T-helper 2 cell treated with Interferon-gamma antibody and Interleukin-4, amounts not matched to agents 5 μg/mL and 100 μg/mL, for 36 hours (primary cell): ENCODE data around the gene MMP8.

Experiments
- DNase-seq: peaks from one replicate; pipeline ENCODE4 v3.0.0; 2021; ENCODE audit warnings: low spot score
- H3K27ac Mint-ChIP-seq: one replicate; pipeline ENCODE4 v1.8.0; 2021; ENCODE audit warnings: mild to moderate bottlenecking, mixed read lengths
- H3K27me3 Mint-ChIP-seq: one replicate; pipeline ENCODE4 v1.8.0; 2021; ENCODE audit warnings: low read depth, mixed read lengths
- H3K36me3 Mint-ChIP-seq: one replicate; pipeline ENCODE4 v1.8.0; 2021; ENCODE audit warnings: low read depth, mixed read lengths
- H3K4me1 Mint-ChIP-seq: one replicate; pipeline ENCODE4 v1.8.0; 2021; ENCODE audit warnings: low read depth, mixed read lengths
- H3K4me3 Mint-ChIP-seq: one replicate; pipeline ENCODE4 v1.8.0; 2022; ENCODE audit warnings: mild to moderate bottlenecking, moderate library complexity, mixed read lengths
- H3K9me3 Mint-ChIP-seq: one replicate; pipeline ENCODE4 v1.8.0; 2021; ENCODE audit warnings: mixed read lengths

MMP8 gene

DNA sequence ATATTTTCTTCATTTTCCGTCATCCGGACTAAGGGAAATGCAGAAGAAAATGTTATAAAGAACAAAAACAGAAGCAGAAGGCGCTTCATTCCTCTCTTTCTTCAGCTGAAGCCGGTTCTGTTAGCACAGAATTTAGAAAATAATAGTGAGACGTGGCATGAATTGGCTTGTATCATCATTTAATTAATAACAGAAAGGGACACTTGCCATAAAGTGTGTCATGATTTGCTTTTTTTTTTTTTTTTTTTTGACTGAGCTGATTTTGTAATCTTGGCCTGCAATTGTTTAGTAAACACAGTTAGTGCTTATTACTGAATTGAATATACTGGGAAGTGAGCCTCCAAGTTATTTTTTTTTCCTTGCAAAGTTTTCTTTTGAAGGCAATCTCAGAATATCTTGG, 19.1 kb downstream of the MMP8 start, which contains the start of gene MMP27:
Gene MMP27, minus strand, starts transcription at position 144 of the 400 bp plus-strand sequence. Its CDS starts 55 bp downstream, at position 89.
- Mint-ChIP-seq H3K9me3 (no peaks in the 10 kb centered on the region), H3K27ac (no peak within 1 kb of the TSS), H3K27me3 (peaks cover 6% of the 10 kb centered on the region), H3K4me1 (no peaks in the 10 kb centered on the region), H3K36me3 (no peaks in the 10 kb centered on the region), H3K4me3 (no peak within 1 kb of the TSS)
- DNase-seq: no peak

DNA sequence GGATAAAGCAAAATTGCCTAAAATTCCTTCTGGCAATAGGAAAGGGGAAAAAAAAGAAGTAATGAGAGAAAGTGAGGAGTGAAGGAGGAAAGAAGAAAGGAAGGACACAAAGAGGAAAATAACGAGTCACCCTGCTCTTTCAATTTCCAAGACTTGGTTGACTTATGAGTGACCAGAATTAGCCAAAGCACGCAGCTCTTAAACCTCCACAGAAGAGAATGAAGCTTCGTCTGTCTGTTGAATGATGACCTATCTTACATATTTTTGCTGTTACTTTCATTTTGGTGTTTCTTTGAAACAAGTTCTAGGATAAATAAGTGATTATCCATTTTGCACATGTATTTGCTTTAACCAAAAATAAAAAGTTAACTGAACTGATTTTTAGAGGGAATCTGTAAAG, 19.9 kb downstream of the MMP8 start:
- H3K4me3 Mint-ChIP-seq: no peak overlapping the region
- H3K36me3 Mint-ChIP-seq: no peaks in the 10 kb centered on the region
- DNase-seq: no peak
- H3K4me1 Mint-ChIP-seq: no peaks in the 10 kb centered on the region
- H3K27ac Mint-ChIP-seq: no peak overlapping the region
- H3K27me3 Mint-ChIP-seq: peaks cover 6% of the 10 kb centered on the region
- no peaks in the 10 kb centered on the region for H3K9me3 Mint-ChIP-seq

DNA sequence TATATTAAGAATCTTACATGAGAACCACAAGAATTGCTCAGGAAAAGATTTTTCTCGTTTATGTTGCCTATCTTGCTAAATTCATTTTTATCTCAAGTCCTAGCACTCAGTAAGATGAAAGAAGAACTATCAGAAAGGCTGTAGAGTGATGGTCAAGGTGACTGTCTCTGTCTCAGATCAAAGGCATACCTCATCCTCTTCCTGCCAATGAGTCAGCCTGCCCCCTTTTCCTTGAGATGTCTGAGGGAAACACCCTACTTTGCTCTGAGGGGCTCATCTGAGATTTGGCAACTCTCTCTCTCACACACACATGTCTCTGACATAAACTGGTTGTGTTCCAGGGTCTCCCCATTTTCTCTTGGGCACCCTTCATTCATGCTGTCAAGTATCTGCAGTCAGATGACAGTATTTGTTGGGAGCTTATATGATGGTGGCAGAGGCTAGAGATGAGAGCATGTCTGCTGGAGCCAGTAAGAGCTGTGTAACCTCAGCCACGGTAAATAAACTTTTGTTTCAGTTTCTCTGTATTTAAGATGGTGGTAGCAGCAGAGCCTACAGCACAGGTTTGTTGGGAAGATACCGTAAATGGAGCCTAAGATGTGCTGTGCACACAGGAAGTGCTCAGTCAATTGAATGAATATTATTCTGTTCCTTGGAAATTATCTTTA, 20.8 kb downstream of the MMP8 start:
- Mint-ChIP-seq H3K27me3 (peaks cover 4% of the 10 kb centered on the region), H3K27ac (no peak overlapping the region)

DNA sequence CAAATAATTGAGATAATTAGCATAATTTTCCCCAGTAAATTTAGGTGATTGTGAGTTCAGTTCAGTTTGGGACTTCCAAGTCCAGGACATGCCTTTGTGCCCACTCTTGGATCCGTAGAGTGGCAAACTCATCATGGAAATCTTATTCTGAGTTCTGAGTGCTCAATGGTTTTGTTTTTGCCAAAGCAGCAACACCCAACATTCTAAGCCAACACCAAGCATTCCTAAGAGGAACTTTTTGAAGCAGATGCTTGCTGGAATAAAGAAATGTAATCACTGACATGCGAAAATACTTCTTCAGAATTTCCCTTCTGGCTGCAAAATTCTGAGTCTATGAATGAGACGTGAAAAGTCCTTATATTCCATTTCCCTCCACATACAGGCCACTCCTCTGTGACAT, 29.6 kb downstream of the MMP8 start:
- Mint-ChIP-seq H3K27ac (no peak overlapping the region), H3K27me3 (peaks cover 5% of the 10 kb centered on the region), H3K9me3 (no peaks in the 10 kb centered on the region), H3K4me3 (no peak overlapping the region), H3K4me1 (no peaks in the 10 kb centered on the region), H3K36me3 (no peaks in the 10 kb centered on the region)
- no peak for DNase-seq

More for the DNA sequence above, 20.8 kb downstream of the MMP8 start:
- H3K4me1 Mint-ChIP-seq: no peaks in the 10 kb centered on the region
- no peak overlapping the region for H3K4me3 Mint-ChIP-seq
- DNase-seq: no peak
- H3K9me3 Mint-ChIP-seq: no peaks in the 10 kb centered on the region
- H3K36me3 Mint-ChIP-seq: no peaks in the 10 kb centered on the region

DNA sequence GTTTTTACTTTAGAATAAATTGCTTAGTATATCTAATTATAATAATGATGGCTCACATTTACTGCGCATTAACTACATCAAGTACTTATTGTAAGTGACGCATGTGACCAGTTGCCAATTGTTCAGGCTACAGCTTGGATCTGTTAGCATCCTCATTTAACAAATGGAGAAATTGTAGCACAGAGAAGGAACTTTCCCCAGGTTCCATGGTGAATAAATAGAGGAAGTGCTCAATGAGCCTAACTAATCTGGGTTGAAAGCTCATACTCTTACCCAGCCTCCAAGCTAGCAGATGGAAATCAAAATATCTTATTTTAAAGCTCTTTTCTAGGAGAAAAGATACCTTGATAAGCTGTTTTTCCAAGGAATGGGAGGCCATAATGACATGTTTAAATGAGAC, 39.0 kb downstream of the MMP8 start:
- no peak overlapping the region for H3K4me3 Mint-ChIP-seq
- H3K4me1 Mint-ChIP-seq: no peaks in the 10 kb centered on the region
- no peaks in the 10 kb centered on the region for H3K36me3 Mint-ChIP-seq
- no peak for DNase-seq
- H3K27me3 Mint-ChIP-seq: peaks cover 23% of the 10 kb centered on the region
- H3K9me3 Mint-ChIP-seq: no peaks in the 10 kb centered on the region
- H3K27ac Mint-ChIP-seq: no peak overlapping the region

DNA sequence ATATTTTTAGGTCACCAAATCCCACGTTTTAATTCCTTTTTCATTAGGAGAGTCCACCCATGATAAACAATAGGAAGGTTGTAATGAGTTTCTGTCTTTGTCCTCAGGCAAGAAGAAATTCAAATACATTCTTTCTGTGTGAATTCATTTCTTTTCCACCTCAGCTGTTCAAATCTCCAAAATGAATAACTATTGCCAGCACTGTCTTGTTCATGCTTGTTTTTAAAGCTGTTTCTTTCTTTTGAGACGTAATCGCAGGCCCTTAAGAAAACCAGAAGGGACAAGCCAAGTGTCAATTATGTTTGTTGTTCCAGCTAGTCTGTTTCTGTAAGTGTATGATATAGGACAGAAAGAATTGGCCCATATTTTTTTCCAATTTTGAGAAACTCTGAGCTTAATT, 39.4 kb downstream of the MMP8 start:
- Mint-ChIP-seq H3K4me1 (no peaks in the 10 kb centered on the region), H3K27me3 (peaks cover 23% of the 10 kb centered on the region), H3K27ac (no peak overlapping the region), H3K4me3 (no peak overlapping the region), H3K36me3 (no peaks in the 10 kb centered on the region), H3K9me3 (no peaks in the 10 kb centered on the region)
- no peak for DNase-seq

DNA sequence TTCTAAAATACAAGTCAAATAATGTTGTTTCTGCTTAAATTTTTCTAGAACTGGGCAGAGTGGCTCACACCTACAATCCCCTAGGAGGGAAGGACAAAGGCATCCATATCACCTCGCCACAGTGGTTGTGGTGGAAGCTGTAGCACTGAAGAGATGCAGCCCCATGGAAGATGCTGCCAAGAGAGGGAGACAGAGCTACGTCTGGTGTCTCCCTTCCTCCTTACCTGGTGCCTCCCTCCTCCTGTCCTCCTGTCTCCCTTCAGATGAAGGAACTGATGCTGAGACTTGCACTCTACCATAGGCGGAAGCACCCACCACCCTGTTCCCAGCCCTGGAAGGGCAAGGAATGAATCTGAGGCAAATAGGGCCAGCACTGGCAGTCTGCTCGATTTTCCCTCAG, 41.5 kb downstream of the MMP8 start:
- Mint-ChIP-seq H3K27me3 (peaks cover 33% of the 10 kb centered on the region), H3K4me1 (no peaks in the 10 kb centered on the region), H3K4me3 (no peak overlapping the region), H3K27ac (no peak overlapping the region), H3K9me3 (no peaks in the 10 kb centered on the region), H3K36me3 (no peaks in the 10 kb centered on the region)
- no peak for DNase-seq

DNA sequence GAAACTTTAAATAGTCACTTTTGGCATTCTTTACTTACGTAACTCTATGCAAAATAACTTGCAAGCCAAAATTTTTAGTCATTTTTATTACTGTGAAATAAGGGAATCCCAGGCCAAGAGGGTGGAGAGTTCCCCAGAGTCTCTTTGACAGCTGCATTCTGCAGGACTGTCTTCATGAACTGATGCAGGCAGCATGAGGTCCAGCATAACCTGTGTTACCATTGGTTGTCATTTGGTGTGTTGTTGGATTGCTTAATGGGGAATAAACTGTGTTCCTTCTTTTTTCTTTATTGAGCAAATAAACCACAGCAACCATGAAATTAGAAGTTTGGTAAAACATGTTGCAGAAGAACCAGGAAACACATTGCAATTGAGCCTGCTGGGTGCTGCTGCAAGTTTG, 43.8 kb downstream of the MMP8 start:
- H3K27ac Mint-ChIP-seq: no peak overlapping the region
- H3K4me1 Mint-ChIP-seq: no peaks in the 10 kb centered on the region
- no peaks in the 10 kb centered on the region for H3K9me3 Mint-ChIP-seq
- H3K4me3 Mint-ChIP-seq: no peak overlapping the region
- DNase-seq: no peak
- H3K36me3 Mint-ChIP-seq: no peaks in the 10 kb centered on the region
- peaks cover 34% of the 10 kb centered on the region for H3K27me3 Mint-ChIP-seq

DNA sequence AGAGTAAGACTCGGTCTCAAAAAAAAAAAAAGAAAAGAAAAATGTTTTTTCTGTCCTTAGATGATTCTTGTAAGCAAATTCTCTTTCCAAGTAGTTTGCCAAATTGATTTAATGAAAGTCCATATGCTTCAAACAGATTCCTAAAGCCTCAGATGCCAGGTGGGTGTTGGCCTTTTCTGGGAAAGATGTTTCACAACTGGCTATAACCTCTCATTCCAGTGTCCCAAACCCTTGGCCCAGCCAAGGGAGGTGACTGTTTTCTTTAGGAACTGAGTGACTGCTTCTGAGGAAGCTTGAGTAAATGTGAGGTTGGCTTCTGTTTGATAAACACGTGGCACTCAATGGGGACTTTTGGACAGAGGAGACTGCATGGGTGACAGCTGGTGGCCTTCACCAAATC, 46.7 kb downstream of the MMP8 start:
- no peaks in the 10 kb centered on the region for H3K36me3 Mint-ChIP-seq
- H3K9me3 Mint-ChIP-seq: no peaks in the 10 kb centered on the region
- no peaks in the 10 kb centered on the region for H3K4me1 Mint-ChIP-seq
- no peak overlapping the region for H3K27ac Mint-ChIP-seq
- no peak overlapping the region for H3K4me3 Mint-ChIP-seq
- no peak for DNase-seq
- H3K27me3 Mint-ChIP-seq: peaks cover 27% of the 10 kb centered on the region

DNA sequence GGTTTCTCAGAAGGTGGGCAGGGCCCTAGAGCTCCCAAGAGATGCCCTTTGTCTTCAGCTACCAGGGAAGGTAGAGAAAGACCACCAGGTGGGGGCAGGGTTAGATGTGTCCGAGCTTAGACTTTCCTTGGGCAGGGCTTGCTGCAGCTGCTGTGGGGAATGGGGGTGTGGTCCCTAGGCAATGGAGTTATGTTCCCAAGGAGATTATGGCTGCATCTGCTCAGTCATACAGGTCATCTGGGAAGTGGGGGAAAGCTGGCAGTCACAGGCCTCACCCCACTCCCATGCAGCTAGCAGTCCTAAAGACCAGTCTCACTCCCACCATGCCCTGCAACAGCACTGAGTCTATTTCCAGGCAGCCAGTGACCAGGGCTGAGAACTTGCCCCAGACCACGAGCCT, 48.7 kb downstream of the MMP8 start:
- no peak overlapping the region for H3K27ac Mint-ChIP-seq
- H3K4me1 Mint-ChIP-seq: no peaks in the 10 kb centered on the region
- DNase-seq: no peak
- H3K4me3 Mint-ChIP-seq: no peak overlapping the region
- no peaks in the 10 kb centered on the region for H3K36me3 Mint-ChIP-seq
- peaks cover 18% of the 10 kb centered on the region for H3K27me3 Mint-ChIP-seq
- no peaks in the 10 kb centered on the region for H3K9me3 Mint-ChIP-seq

DNA sequence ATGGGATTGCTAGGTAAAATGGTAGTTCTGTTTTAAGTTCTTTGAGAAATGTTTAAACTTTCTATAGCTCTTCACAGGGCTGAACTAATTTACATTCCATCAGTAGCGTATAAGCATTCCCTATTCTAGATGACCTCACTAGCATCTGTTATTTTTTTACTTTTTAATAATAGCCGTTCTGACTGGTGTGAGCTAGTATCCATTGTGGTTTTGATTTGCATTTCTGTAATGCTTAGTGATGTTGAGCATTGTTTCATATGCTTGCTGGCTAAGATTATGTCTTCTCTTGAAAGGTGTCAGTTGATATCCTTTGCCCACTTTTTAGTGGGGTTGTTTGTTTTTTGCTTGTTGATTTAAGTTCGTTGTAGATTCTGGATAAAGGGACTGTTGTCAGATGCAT, 55.1 kb downstream of the MMP8 start:
- no peaks in the 10 kb centered on the region for H3K9me3 Mint-ChIP-seq
- H3K27ac Mint-ChIP-seq: no peak overlapping the region
- no peaks in the 10 kb centered on the region for H3K36me3 Mint-ChIP-seq
- H3K27me3 Mint-ChIP-seq: peaks cover 9% of the 10 kb centered on the region
- no peak for DNase-seq
- H3K4me3 Mint-ChIP-seq: no peak overlapping the region
- no peaks in the 10 kb centered on the region for H3K4me1 Mint-ChIP-seq

DNA sequence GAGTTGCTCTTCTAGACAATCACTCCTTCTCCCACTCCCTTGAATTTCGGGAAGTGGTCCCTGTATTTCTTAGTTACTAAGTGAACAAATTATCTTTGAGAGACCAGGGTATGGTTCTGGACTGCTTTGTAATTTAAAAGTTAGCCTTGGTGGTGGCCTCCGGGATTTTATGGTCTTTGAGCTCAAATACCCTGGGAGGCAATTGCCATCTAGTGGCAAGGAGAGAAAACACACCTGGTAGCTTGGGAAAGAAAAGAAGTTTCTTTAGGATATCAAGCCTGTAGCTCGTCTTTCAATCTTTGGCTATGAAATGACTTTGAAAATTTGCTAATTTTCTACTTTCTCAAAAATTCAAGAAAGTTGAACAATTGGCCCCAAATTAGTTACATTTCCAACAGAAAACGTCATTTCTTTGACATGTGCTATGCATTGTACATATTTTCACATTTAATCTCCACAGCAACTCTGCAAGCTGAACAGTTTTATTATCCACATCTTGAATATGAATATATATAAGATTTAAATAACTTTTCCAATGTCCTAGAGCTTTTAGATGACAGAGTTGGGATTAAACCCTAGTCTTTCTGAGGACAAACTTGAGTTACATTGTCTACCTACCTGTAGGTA, 58.3 kb downstream of the MMP8 start:
- no peaks in the 10 kb centered on the region for H3K36me3 Mint-ChIP-seq
- no peak for DNase-seq

DNA sequence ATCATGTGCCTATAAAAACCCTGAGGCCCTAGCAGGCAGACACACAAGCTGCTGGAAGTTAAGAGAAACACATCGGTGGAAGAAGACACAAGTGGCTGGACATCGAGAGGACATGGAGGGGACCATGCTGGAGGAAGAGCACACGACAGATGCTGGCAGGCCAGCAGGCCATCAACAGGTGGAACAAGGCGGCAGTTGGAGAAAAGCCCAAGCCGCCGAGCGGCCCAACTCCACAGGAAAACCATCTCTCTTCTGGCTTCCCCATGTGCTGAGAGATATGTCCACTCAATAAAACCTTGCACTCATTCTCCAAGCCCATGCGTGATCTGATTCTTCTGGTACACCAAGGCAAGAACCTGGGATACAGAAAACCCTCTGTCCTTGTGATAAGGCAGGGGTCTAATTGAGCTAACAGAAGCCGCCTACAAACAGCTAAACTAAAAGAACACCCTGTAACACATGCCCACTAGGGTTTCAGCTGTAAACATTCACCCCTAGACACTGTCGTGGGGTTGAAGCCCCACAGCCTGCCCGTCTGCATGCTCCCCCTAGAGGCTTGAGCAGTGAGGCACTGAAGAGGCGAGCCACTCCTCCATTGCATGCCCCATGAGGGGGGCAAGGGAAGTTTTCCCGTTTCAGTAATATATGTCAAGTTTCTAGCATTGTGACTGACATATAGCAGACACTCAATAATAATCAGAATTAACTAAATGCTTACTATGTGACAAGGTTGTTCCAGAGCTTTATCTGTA, 60.6 kb downstream of the MMP8 start:
- no peak overlapping the region for H3K27ac Mint-ChIP-seq
- H3K4me3 Mint-ChIP-seq: no peak overlapping the region
- no peaks in the 10 kb centered on the region for H3K36me3 Mint-ChIP-seq
- DNase-seq: no peak
- no peaks in the 10 kb centered on the region for H3K9me3 Mint-ChIP-seq
- no peaks in the 10 kb centered on the region for H3K4me1 Mint-ChIP-seq
- H3K27me3 Mint-ChIP-seq: peaks cover 12% of the 10 kb centered on the region

More for the DNA sequence above, 58.3 kb downstream of the MMP8 start:
- Mint-ChIP-seq H3K9me3 (no peaks in the 10 kb centered on the region), H3K4me3 (no peak overlapping the region), H3K27me3 (peaks cover 9% of the 10 kb centered on the region), H3K4me1 (no peaks in the 10 kb centered on the region), H3K27ac (no peak overlapping the region)

DNA sequence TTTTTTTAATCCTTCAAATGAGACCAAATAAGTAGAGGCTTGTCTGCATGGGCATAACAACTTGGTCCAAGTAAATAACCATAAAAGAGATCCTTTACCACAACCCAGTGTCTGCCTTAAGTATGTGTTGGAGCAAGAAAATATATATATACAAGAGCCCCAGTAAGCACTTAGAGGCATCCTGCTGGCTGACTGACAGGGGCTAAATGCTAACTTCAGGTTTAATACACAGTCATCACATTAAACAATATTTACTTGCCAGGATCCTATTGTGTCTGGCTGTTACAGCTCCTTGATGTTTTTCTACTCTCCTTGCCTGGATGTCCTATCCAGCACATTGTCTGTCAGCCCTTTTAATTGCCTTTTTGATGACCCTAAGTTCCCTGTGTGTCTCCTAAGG, 62.1 kb downstream of the MMP8 start:
- Mint-ChIP-seq H3K4me3 (no peak overlapping the region), H3K9me3 (no peaks in the 10 kb centered on the region), H3K27me3 (peaks cover 15% of the 10 kb centered on the region), H3K36me3 (no peaks in the 10 kb centered on the region), H3K27ac (no peak overlapping the region), H3K4me1 (no peaks in the 10 kb centered on the region)
- no peak for DNase-seq
